Measurements from ENCODE around the gene STXBP4. TPM values are rescaled to one million over a fixed set of nuclear protein-coding genes. Genes with fewer than 3 reads are reported as not detected.

Gene STXBP4
- total RNA-seq, 1 donor, result 5.4 TPM

GRCh38 chr17:55216888-55217287 lies 248.3 kb downstream of the STXBP4 start:
- Histone ChIP-seq H3K4me3 (ENCODE audit: low read length) (no peak overlapping the region), H3K4me1 (ENCODE audit: insufficient read depth, low read length) (no peaks in the 10 kb centered on the region), H3K9me3 (ENCODE audit: low read depth, low read length) (no peaks in the 10 kb centered on the region), H3K27me3 (ENCODE audit: insufficient read depth, low read length) (no peaks in the 10 kb centered on the region)

DNA sequence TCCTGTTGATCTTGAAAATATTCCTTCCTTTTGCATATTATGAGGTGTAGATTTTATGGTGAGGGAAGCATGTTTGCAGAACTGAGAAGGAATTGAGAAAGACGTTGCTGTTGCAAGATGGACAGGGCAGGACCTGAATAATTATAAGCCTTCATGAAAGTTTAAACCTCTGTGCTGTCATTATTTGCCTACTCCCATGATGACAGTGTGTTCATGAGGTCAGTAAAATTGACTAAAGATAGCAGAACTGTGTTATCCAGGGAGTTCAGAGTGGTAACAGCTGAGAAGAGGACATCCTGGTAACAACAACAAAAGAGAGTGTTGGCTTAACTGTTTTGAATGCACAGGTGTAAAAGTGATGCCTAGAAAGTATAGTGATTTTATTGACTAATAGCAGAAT lies 250.9 kb downstream of the STXBP4 start:
- no peaks in the 10 kb centered on the region for H3K27me3 ChIP-seq (ENCODE audit: insufficient read depth, low read length)
- H3K9me3 ChIP-seq (ENCODE audit: low read depth, low read length), result no peaks in the 10 kb centered on the region
- H3K4me1 ChIP-seq (ENCODE audit: insufficient read depth, low read length), result no peaks in the 10 kb centered on the region
- H3K4me3 ChIP-seq (ENCODE audit: low read length), result no peak overlapping the region

- no peaks in the 10 kb centered on the region for H3K4me1 ChIP-seq (ENCODE audit: insufficient read depth, low read length)
Measured at GRCh38 chr17:55219934-55220333, 251.4 kb downstream of the STXBP4 start.

More at GRCh38 chr17:55219934-55220333, 251.4 kb downstream of the STXBP4 start:
- H3K9me3 ChIP-seq (ENCODE audit: low read depth, low read length), result no peaks in the 10 kb centered on the region
- no peak overlapping the region for H3K4me3 ChIP-seq (ENCODE audit: low read length)
- no peaks in the 10 kb centered on the region for H3K27me3 ChIP-seq (ENCODE audit: insufficient read depth, low read length)

Other genes with a start within 250 kb of the STXBP4 start
- gene TOM1L1, start 67.9 kb upstream of the STXBP4 start, total RNA-seq, result 1.3 TPM
- 18.9 TPM for gene COX11, start 111 bp upstream of the STXBP4 start, total RNA-seq